Prostate gland (tissue), 2 donors: ENCODE measurements around the gene DPEP3. TPM values are rescaled to one million over a fixed set of nuclear protein-coding genes. Genes with fewer than 3 reads are reported as not detected.

Experiments used
- DNase-seq: peaks from one replicate; pipeline ENCODE4 v3.0.0-alpha.2; 2019; ENCODE audit warnings: low spot score
- H3K27ac ChIP-seq, 2 donors: fragments of 200-600 bp; sonication (generic); 2 replicates each; pipeline ENCODE4 v1.5.1; 2017 to 2019
- H3K27me3 ChIP-seq: fragments of 200-600 bp; sonication (generic); replicated peaks from 2 replicates; pipeline ENCODE4 v1.5.1; 2019; ENCODE audit not compliant: insufficient read depth
- H3K36me3 ChIP-seq, 2 donors: fragments of 200-600 bp; sonication (generic); 1 replicate in 1 of 2; 2 replicates in 1 of 2; pipeline versions ENCODE4 v1.5.1 to v1.8.1; 2017 to 2019
- H3K4me1 ChIP-seq: fragments of 200-600 bp; sonication (generic); replicated peaks from 2 replicates; pipeline ENCODE4 v1.5.1; 2019
- H3K4me3 ChIP-seq, 2 donors: fragments of 200-600 bp; sonication (generic); 2 replicates each; pipeline ENCODE4 v1.5.1; 2017 to 2019
- H3K9me3 ChIP-seq: fragments of 200-600 bp; sonication (generic); 2 replicates; pipeline ENCODE4 v1.5.1; 2017
- CTCF ChIP-seq, 4 experiments: fragments of 200-600 bp in 2 of 4; fragments of 450-650 bp in 2 of 4; sonication (generic) in 2 of 4; IDR thresholded peaks; 1 replicate in 3 of 4; 2 replicates in 1 of 4; pipeline ENCODE4 v1.5.1; 2016 to 2019; ENCODE audit warnings: antibody characterized with exemption in 4 of 4, mild to moderate bottlenecking in 2 of 4, moderate library complexity in 2 of 4
- POLR2A ChIP-seq: fragments of 450-650 bp; IDR thresholded peaks from one replicate; pipeline ENCODE4 v1.6.1; 2016; ENCODE audit warnings: antibody characterized with exemption, mild to moderate bottlenecking
- POLR2AphosphoS5 ChIP-seq: sonication (generic); formaldehyde crosslinking; IDR thresholded peaks from one replicate; pipeline ENCODE4 v1.6.1; 2017; ENCODE audit warnings: antibody characterized with exemption
- WGBS: methylation state at CpG from one replicate; pipeline ENCODE4 v1.1.5; 2018; 5-methylcytosine and 5-hydroxymethylcytosine counted together
- intact Hi-C: fragments of 100-400 bp; cut with DNase I; formaldehyde crosslinking; loops from one replicate; pipeline ENCODE4 v1.14.2; 2022
- total RNA-seq, 2 donors: library from RNA; depleted of rRNA; stranded (reverse); fragments of >200 nt; gene quantifications; one replicate each; pipeline ENCODE4 v1.1.0, GENCODE V29; 2016

DPEP3 gene
- total RNA-seq, 2 donors from 2014 or later: 49.9 TPM; not detected in 1

- H3K36me3 ChIP-seq: peaks cover 28 to 36% of the 10 kb centered on the region in 2 donors
- 86% methylated on average over 16 of the region's 16 CpGs for WGBS
- TF ChIP-seq POLR2AphosphoS5 (no peak), CTCF (IDR thresholded peaks at IDR 0.05) (no peak), POLR2A (no peak)
- H3K4me1 ChIP-seq: peaks cover 5% of the 10 kb centered on the region
- H3K4me3 ChIP-seq: no peak overlapping the region
- no peaks in the 10 kb centered on the region for H3K9me3 ChIP-seq
- intact Hi-C loops: no loop called here
- no peak overlapping the region for H3K27ac ChIP-seq
- H3K27me3 ChIP-seq: no peaks in the 10 kb centered on the region
- DNase-seq: no peak
These were observed 29.9 kb downstream of the DPEP3 start for GRCh38 chr16:67950335-67950843.

GRCh38 chr16:67949645-67950044 is 30.7 kb downstream of the DPEP3 start:
- TF ChIP-seq CTCF (IDR thresholded peaks at IDR 0.05) (no peak), POLR2A (no peak), POLR2AphosphoS5 (no peak)
- H3K27ac ChIP-seq: no peak overlapping the region
- no peak overlapping the region for H3K4me3 ChIP-seq
- WGBS: 96% methylated on average over 11 of the region's 11 CpGs
- intact Hi-C loops: no loop called here
- H3K27me3 ChIP-seq: no peaks in the 10 kb centered on the region
- H3K9me3 ChIP-seq: no peaks in the 10 kb centered on the region
- peaks cover 5% of the 10 kb centered on the region for H3K4me1 ChIP-seq
- DNase-seq: no peak
- H3K36me3 ChIP-seq: peaks cover 28 to 36% of the 10 kb centered on the region in 2 donors

- Histone ChIP-seq H3K9me3 (no peaks in the 10 kb centered on the region), H3K4me1 (no peaks in the 10 kb centered on the region), H3K27ac (no peak overlapping the region), H3K27me3 (no peaks in the 10 kb centered on the region), H3K4me3 (no peak overlapping the region), H3K36me3 (peaks cover 28 to 36% of the 10 kb centered on the region in 2 donors)
- no peak for DNase-seq
- intact Hi-C loops: no loop called here
- TF ChIP-seq POLR2AphosphoS5 (no peak), CTCF (IDR thresholded peaks at IDR 0.05) (no peak), POLR2A (no peak)
- WGBS: 90% methylated on average over 15 of the region's 15 CpGs
These were observed 32.3 kb downstream of the DPEP3 start for GRCh38 chr16:67948015-67948414.

- Histone ChIP-seq H3K27ac (no peak overlapping the region), H3K4me1 (no peaks in the 10 kb centered on the region), H3K9me3 (no peaks in the 10 kb centered on the region), H3K4me3 (no peak overlapping the region), H3K36me3 (peaks cover 28 to 40% of the 10 kb centered on the region in 2 donors), H3K27me3 (no peaks in the 10 kb centered on the region)
- TF ChIP-seq POLR2A: no peak
- TF ChIP-seq CTCF (IDR thresholded peaks at IDR 0.05): no peak
- no peak for TF ChIP-seq POLR2AphosphoS5
- no peak for DNase-seq
- WGBS: 88% methylated on average over 17 of the region's 28 CpGs
- intact Hi-C loops: no loop called here
These were observed 33.2 kb downstream of the DPEP3 start for GRCh38 chr16:67946966-67947558.

GRCh38 chr16:67946128-67946569 is 34.1 kb downstream of the DPEP3 start:
- Histone ChIP-seq H3K27me3 (no peaks in the 10 kb centered on the region), H3K4me3 (no peak overlapping the region), H3K4me1 (no peaks in the 10 kb centered on the region), H3K27ac (no peak overlapping the region), H3K9me3 (no peaks in the 10 kb centered on the region), H3K36me3 (peaks cover 28 to 40% of the 10 kb centered on the region in 2 donors)
- 96% methylated on average over 20 of the region's 20 CpGs for WGBS
- TF ChIP-seq CTCF (IDR thresholded peaks at IDR 0.05) (no peak), POLR2AphosphoS5 (no peak), POLR2A (no peak)
- intact Hi-C loops: no loop called here
- DNase-seq: no peak
